Ishikawa (cell line): ENCODE measurements around the gene LINGO4.

Experiments used
- EGR1 ChIP-seq: IDR thresholded peaks from 2 replicates; pipeline ENCODE4 v1.6.1; 2012
- NFIC ChIP-seq: IDR thresholded peaks from 2 replicates; pipeline ENCODE4 v1.6.1; 2012
- RAD21 ChIP-seq: IDR thresholded peaks from 2 replicates; pipeline ENCODE4 v1.6.1; 2012; ENCODE audit warnings: low read depth
- ZBTB7A ChIP-seq: IDR thresholded peaks from 2 replicates; pipeline ENCODE4 v1.6.1; 2012; ENCODE audit warnings: low read depth
- TF ChIP-seq, protein P1 (sequence below): IDR thresholded peaks from 2 replicates; pipeline ENCODE4 v1.6.1; 2012

DNA sequence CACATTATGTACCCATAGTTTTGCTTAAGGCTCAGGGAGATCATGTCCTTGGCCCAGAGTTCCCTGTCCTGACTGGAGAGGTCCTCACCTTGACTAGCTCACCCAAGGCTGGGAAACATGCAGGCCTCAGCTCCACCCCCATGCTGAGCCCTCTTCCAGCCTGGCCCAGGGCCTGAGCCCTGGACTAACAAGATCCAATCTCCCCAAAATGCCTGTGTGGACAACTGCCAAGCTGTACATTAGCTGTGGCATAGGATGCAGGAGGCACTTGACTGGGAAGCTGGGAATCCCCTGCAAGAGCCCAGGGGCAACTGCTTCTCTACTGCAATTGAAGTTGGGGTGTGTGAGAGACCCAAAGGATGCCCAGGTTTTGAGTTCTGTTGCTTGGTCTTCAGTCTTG, 2.1 kb downstream of the LINGO4 start:
- TF ChIP-seq ZBTB7A (no peak), EGR1 (no peak), NFIC (no peak), RAD21 (no peak)
- TF ChIP-seq, protein P1, sequence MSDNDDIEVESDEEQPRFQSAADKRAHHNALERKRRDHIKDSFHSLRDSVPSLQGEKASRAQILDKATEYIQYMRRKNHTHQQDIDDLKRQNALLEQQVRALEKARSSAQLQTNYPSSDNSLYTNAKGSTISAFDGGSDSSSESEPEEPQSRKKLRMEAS, result no peak
